Activated naive CD4-positive, alpha-beta T cell treated with Interleukin-2 at 50 U/mL for 16 hours (primary cell): Measurements from ENCODE around the gene EPN1.
"Not testable (repeated sequence)": the region's sequence is repeated elsewhere in the genome, so short reads cannot be mapped to it uniquely, and the experiment has no call there.

Experiments
- DNase-seq: peaks from one replicate; pipeline ENCODE4 v3.0.0-alpha.2; 2020

The EPN1 gene

GRCh38 chr19:55694656-55695491 lies 19.8 kb downstream of the EPN1 start:
- DNase-seq, result no peak

- no peak for DNase-seq
Measured at GRCh38 chr19:55695511-55696290, 20.7 kb downstream of the EPN1 start.

GRCh38 chr19:55696301-55697068 lies 21.5 kb downstream of the EPN1 start:
- DNase-seq, result no peak

- DNase-seq, result no peak
Measured at GRCh38 chr19:55697069-55697440, 22.0 kb downstream of the EPN1 start.

GRCh38 chr19:55697698-55698097 lies 22.7 kb downstream of the EPN1 start:
- no peak for DNase-seq

GRCh38 chr19:55698256-55698655 lies 23.2 kb downstream of the EPN1 start:
- no peak for DNase-seq

- no peak for DNase-seq
Measured at GRCh38 chr19:55699221-55699620, 24.2 kb downstream of the EPN1 start.

GRCh38 chr19:55700813-55701212 lies 25.8 kb downstream of the EPN1 start:
- no peak for DNase-seq

- DNase-seq, result no peak
Measured at GRCh38 chr19:55702131-55702627, 27.2 kb downstream of the EPN1 start.

- DNase-seq, result peak; percentile 47
Measured at GRCh38 chr19:55703790-55704215, 28.8 kb downstream of the EPN1 start.

GRCh38 chr19:55704494-55705245 lies 29.6 kb downstream of the EPN1 start:
- no peak for DNase-seq

GRCh38 chr19:55705972-55706371 lies 30.9 kb downstream of the EPN1 start:
- no peak for DNase-seq

- DNase-seq, result no peak
Measured at GRCh38 chr19:55711719-55712118, 36.7 kb downstream of the EPN1 start.

- no peak for DNase-seq
Measured at GRCh38 chr19:55712804-55713631, 38.0 kb downstream of the EPN1 start.

GRCh38 chr19:55716531-55716930 lies 41.5 kb downstream of the EPN1 start:
- no peak for DNase-seq

GRCh38 chr19:55717251-55717650 lies 42.2 kb downstream of the EPN1 start:
- DNase-seq, result no peak

- DNase-seq, result not testable (repeated sequence)
Measured at GRCh38 chr19:55717879-55718711, 43.1 kb downstream of the EPN1 start.

GRCh38 chr19:55720214-55720746 lies 45.3 kb downstream of the EPN1 start:
- no peak for DNase-seq

GRCh38 chr19:55720801-55721200 lies 45.8 kb downstream of the EPN1 start:
- DNase-seq, result no peak

GRCh38 chr19:55723491-55723890 lies 48.5 kb downstream of the EPN1 start:
- DNase-seq, result no peak
